Endothelial cell of umbilical vein (primary cell): ENCODE data around the gene IPP.

ENCODE experiments used
- EZH2 ChIP-seq: IDR thresholded peaks from 2 replicates; pipeline ENCODE4 v1.6.1; 2012; ENCODE audit warnings: borderline replicate concordance, low read depth, mild to moderate bottlenecking, moderate library complexity, low read length, inconsistent platforms; ENCODE audit not compliant: severe bottlenecking
- FOS ChIP-seq: IDR thresholded peaks from 2 replicates; pipeline ENCODE4 v1.6.1; 2011; ENCODE audit warnings: mild to moderate bottlenecking, low read length, moderate library complexity, borderline replicate concordance; ENCODE audit not compliant: insufficient read depth
- JUN ChIP-seq: IDR thresholded peaks from 2 replicates; pipeline ENCODE4 v1.6.1; 2011; ENCODE audit warnings: borderline replicate concordance, low read depth; ENCODE audit not compliant: insufficient read length, insufficient read depth
- POLR2A ChIP-seq: IDR thresholded peaks from 2 replicates; pipeline ENCODE4 v1.6.1; 2012; ENCODE audit warnings: low read depth, mild to moderate bottlenecking, control low read depth, low read length
- POLR2AphosphoS5 ChIP-seq: IDR thresholded peaks from 2 replicates; pipeline ENCODE4 v1.6.1; 2012; ENCODE audit warnings: low read depth, mild to moderate bottlenecking, control low read depth, low read length, moderate library complexity; ENCODE audit not compliant: insufficient read depth
- TF ChIP-seq, protein P1 (sequence below), 2 donors: IDR thresholded peaks; 1 replicate in 1 of 2; 2 replicates in 1 of 2; pipeline ENCODE4 v1.5.1; 2011; ENCODE audit warnings: low read length in 2 of 2, mild to moderate bottlenecking in 2 of 2, moderate library complexity in 2 of 2, control low read depth in 1 of 2, inconsistent platforms in 1 of 2, low read depth in 1 of 2; ENCODE audit not compliant: insufficient read depth in 1 of 2; ENCODE audit errors: extremely low read depth in 1 of 2
- TF ChIP-seq, protein P2 (sequence below): IDR thresholded peaks from 2 replicates; pipeline ENCODE4 v1.6.1; 2011; ENCODE audit not compliant: insufficient read depth, insufficient read length

DNA sequence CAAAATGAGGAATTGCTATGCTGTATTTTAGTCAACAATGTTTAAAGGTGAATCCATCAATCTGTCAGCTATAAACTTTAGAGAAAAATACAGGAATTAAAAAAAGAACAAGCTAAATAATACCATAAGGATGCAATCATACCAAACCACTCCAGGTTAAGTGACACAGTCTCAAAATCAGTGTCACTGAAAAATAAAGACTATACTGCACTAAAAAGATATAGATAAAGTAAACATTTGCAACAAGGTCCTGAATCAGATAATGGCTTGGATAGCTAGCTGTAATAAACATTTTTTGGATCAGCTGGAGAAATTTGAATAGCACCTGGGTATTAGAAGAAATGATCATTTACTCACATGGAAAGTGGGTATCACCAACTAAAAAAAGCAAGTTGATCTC, 72.0 kb downstream of the IPP start:
- TF ChIP-seq EZH2 (no peak), JUN (no peak), POLR2A (no peak), FOS (no peak), POLR2AphosphoS5 (no peak)
- TF ChIP-seq, protein P1, sequence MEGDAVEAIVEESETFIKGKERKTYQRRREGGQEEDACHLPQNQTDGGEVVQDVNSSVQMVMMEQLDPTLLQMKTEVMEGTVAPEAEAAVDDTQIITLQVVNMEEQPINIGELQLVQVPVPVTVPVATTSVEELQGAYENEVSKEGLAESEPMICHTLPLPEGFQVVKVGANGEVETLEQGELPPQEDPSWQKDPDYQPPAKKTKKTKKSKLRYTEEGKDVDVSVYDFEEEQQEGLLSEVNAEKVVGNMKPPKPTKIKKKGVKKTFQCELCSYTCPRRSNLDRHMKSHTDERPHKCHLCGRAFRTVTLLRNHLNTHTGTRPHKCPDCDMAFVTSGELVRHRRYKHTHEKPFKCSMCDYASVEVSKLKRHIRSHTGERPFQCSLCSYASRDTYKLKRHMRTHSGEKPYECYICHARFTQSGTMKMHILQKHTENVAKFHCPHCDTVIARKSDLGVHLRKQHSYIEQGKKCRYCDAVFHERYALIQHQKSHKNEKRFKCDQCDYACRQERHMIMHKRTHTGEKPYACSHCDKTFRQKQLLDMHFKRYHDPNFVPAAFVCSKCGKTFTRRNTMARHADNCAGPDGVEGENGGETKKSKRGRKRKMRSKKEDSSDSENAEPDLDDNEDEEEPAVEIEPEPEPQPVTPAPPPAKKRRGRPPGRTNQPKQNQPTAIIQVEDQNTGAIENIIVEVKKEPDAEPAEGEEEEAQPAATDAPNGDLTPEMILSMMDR (IDR thresholded peaks at IDR 0.05; ENCODE audit: extremely low read depth in 1 of 2, insufficient read depth in 1 of 2, low read depth in 1 of 2, low read length in 2 of 2) = no peak
- TF ChIP-seq, protein P2, sequence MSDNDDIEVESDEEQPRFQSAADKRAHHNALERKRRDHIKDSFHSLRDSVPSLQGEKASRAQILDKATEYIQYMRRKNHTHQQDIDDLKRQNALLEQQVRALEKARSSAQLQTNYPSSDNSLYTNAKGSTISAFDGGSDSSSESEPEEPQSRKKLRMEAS = no peak
